Small intestine (tissue), 7 donors: ENCODE results near the gene KMT2B. TPM values are rescaled to one million over a fixed set of nuclear protein-coding genes. Genes with fewer than 3 reads are reported as not detected.
A peak's percentile ranks its signal among the peaks of the same experiment; 100 is the strongest.

ENCODE experiments used
- DNase-seq, 2 donors: peaks; one replicate each; pipeline versions ENCODE4 v3.0.0 to v3.0.0-alpha.2; 2013
- FAIRE-seq: peaks from 2 replicates; lab custom pipeline; 2012; peaks lifted over from hg19 to GRCh38; lab: Jason Lieb, UNC
- H3K27ac ChIP-seq, 3 donors: one replicate each; pipeline ENCODE4 v1.5.1; 2013; ENCODE audit warnings: low read length in 2 of 3, mild to moderate bottlenecking in 2 of 3, control low read depth in 1 of 3, inconsistent platforms in 1 of 3, low read depth in 1 of 3, moderate library complexity in 1 of 3
- H3K27me3 ChIP-seq, 3 donors: one replicate each; pipeline ENCODE4 v1.6.1; 2013; ENCODE audit warnings: low read length in 3 of 3, inconsistent platforms in 1 of 3; ENCODE audit not compliant: control insufficient read depth in 3 of 3, insufficient read depth in 3 of 3
- H3K36me3 ChIP-seq, 3 donors: one replicate each; pipeline ENCODE4 v1.6.1; 2013; ENCODE audit warnings: low read length in 3 of 3, inconsistent platforms in 1 of 3, low read depth in 1 of 3, mild to moderate bottlenecking in 1 of 3, moderate library complexity in 1 of 3; ENCODE audit not compliant: control insufficient read depth in 3 of 3, insufficient read depth in 2 of 3
- H3K4me1 ChIP-seq, 3 donors: one replicate each; pipeline ENCODE4 v1.6.1; 2013; ENCODE audit warnings: low read length in 2 of 3, inconsistent platforms in 1 of 3, low read depth in 1 of 3, mild to moderate bottlenecking in 1 of 3, moderate library complexity in 1 of 3; ENCODE audit not compliant: control insufficient read depth in 3 of 3, insufficient read depth in 2 of 3
- H3K4me3 ChIP-seq, 3 donors: one replicate each; pipeline ENCODE4 v1.5.1; 2013; ENCODE audit warnings: low read length in 3 of 3, control low read depth in 1 of 3, inconsistent platforms in 1 of 3, low read depth in 1 of 3, mild to moderate bottlenecking in 1 of 3, moderate library complexity in 1 of 3
- H3K9me3 ChIP-seq, 2 donors: one replicate each; pipeline ENCODE4 v1.6.1; 2013; ENCODE audit warnings: low read depth in 1 of 2, low read length in 1 of 2; ENCODE audit not compliant: control insufficient read depth in 2 of 2, insufficient read depth in 1 of 2
- WGBS, 3 donors: extraction: QIAGEN DNeasy Blood & Tissue Kit; methylation state at CpG; one replicate each; pipeline ENCODE4 v1.1.7; 2013; 5-methylcytosine and 5-hydroxymethylcytosine counted together
- polyA plus RNA-seq, 4 donors: library from polyadenylated mRNA; stranded (reverse) in 3 of 4; unstranded in 1 of 4; fragments of 200-250 nt in 3 of 4; fragments of 120-200 nt in 1 of 4; gene quantifications; one replicate each; pipeline versions ENCODE4 v1.2.1 to v1.2.3, GENCODE V29; 2013
- donor health status: healthy with polysubstance abuse.
- donor health status: control.
- donor health status: control.
- donor health status: Bipolar disorder and iron deficiency.
- donor health status: healthy.

The KMT2B gene
- polyA plus RNA-seq, 4 donors = 21.6 to 47.9 (median 26.3) TPM

GRCh38 chr19:35751839-35752745 lies 34.3 kb downstream of the KMT2B start:
- no peak for FAIRE-seq
- WGBS, 3 donors = 89 to 91% (median 90%) methylated on average over 14 of the region's 14 CpGs
- H3K27ac ChIP-seq = no peak overlapping the region

GRCh38 chr19:35752746-35753350 lies 35.0 kb downstream of the KMT2B start:
- Histone ChIP-seq H3K4me1 (peaks cover 0 to 30% (median 11%) of the 10 kb centered on the region in 3 donors), H3K9me3 (no peaks in the 10 kb centered on the region), H3K36me3 (peaks cover 0 to 40% (median 10%) of the 10 kb centered on the region in 3 donors), H3K27ac (no peak overlapping the region), H3K27me3 (peaks cover 0 to 24% (median 0%) of the 10 kb centered on the region in 3 donors), H3K4me3 (no peak overlapping the region)
- DNase-seq = no peak
- FAIRE-seq = no peak
- 95 to 96% (median 96%) methylated on average over 20 of the region's 20 CpGs for WGBS, 3 donors

More at GRCh38 chr19:35751839-35752745, 34.3 kb downstream of the KMT2B start:
- H3K4me1 ChIP-seq = peaks cover 0 to 26% (median 10%) of the 10 kb centered on the region in 3 donors
- H3K4me3 ChIP-seq = no peak overlapping the region
- DNase-seq = no peak
- peaks cover 0 to 23% (median 0%) of the 10 kb centered on the region in 3 donors for H3K27me3 ChIP-seq
- no peaks in the 10 kb centered on the region for H3K9me3 ChIP-seq
- H3K36me3 ChIP-seq = peaks cover 0 to 40% (median 10%) of the 10 kb centered on the region in 3 donors

GRCh38 chr19:35753634-35754369 lies 36.0 kb downstream of the KMT2B start:
- no peak for FAIRE-seq
- Histone ChIP-seq H3K27ac (peak overlapping the region in 1 of 3 donors; percentile 90), H3K36me3 (peaks cover 0 to 40% (median 10%) of the 10 kb centered on the region in 3 donors), H3K27me3 (peaks cover 0 to 24% (median 0%) of the 10 kb centered on the region in 3 donors), H3K4me3 (no peak overlapping the region), H3K4me1 (peaks cover 0 to 30% (median 13%) of the 10 kb centered on the region in 3 donors), H3K9me3 (no peaks in the 10 kb centered on the region)
- 91 to 95% (median 94%) methylated on average over 20 of the region's 20 CpGs for WGBS, 3 donors
- DNase-seq = no peak

GRCh38 chr19:35754370-35755130 lies 36.7 kb downstream of the KMT2B start:
- H3K4me1 ChIP-seq = peaks cover 0 to 30% (median 15%) of the 10 kb centered on the region in 3 donors
- no peak overlapping the region for H3K4me3 ChIP-seq
- no peaks in the 10 kb centered on the region for H3K9me3 ChIP-seq
- DNase-seq (no peak), FAIRE-seq (no peak)
- H3K36me3 ChIP-seq = peaks cover 0 to 41% (median 10%) of the 10 kb centered on the region in 3 donors
- peaks cover 0 to 24% (median 0%) of the 10 kb centered on the region in 3 donors for H3K27me3 ChIP-seq
- 83 to 88% (median 87%) methylated on average over 13 of the region's 13 CpGs for WGBS, 3 donors
- peak overlapping the region in 1 of 3 donors; percentile 90 for H3K27ac ChIP-seq

GRCh38 chr19:35755131-35755549 lies 37.3 kb downstream of the KMT2B start:
- H3K27me3 ChIP-seq = peaks cover 0 to 24% (median 0%) of the 10 kb centered on the region in 3 donors
- no peaks in the 10 kb centered on the region for H3K9me3 ChIP-seq
- FAIRE-seq = no peak
- peak overlapping the region in 2 of 3 donors; percentile 10 to 27 for H3K4me3 ChIP-seq
- H3K4me1 ChIP-seq = peaks cover 0 to 30% (median 15%) of the 10 kb centered on the region in 3 donors
- DNase-seq = no peak
- 33 to 41% (median 41%) methylated on average over 14 to 17 of the region's 17 CpGs for WGBS, 3 donors
- H3K36me3 ChIP-seq = peaks cover 0 to 46% (median 10%) of the 10 kb centered on the region in 3 donors
- peak overlapping the region in 2 of 3 donors; percentile 17 to 90 for H3K27ac ChIP-seq

GRCh38 chr19:35755550-35756376 lies 38.0 kb downstream of the KMT2B start:
- DNase-seq (peak; percentile 47 to 60), FAIRE-seq (no peak)
- H3K36me3 ChIP-seq = peaks cover 0 to 47% (median 10%) of the 10 kb centered on the region in 3 donors
- peak overlapping the region in 2 of 3 donors; percentile 27 to 70 for H3K4me3 ChIP-seq
- H3K27me3 ChIP-seq = peaks cover 0 to 24% (median 0%) of the 10 kb centered on the region in 3 donors
- 13 to 15% (median 15%) methylated on average over 55 to 74 of the region's 74 CpGs for WGBS, 3 donors
- peaks cover 0 to 30% (median 15%) of the 10 kb centered on the region in 3 donors for H3K4me1 ChIP-seq
- H3K27ac ChIP-seq = peak overlapping the region in 2 of 3 donors; percentile 64 to 90
- no peaks in the 10 kb centered on the region for H3K9me3 ChIP-seq
